Mammary epithelial cell (primary cell): Measurements from ENCODE around the gene SLC25A39.

Source experiments
- EZH2 ChIP-seq: IDR thresholded peaks from 2 replicates; pipeline ENCODE4 v1.6.1; 2012; ENCODE audit warnings: low read length, inconsistent platforms, borderline replicate concordance
- TF ChIP-seq, protein P1 (sequence below), 2 donors: IDR thresholded peaks in 1 of 2; conservative IDR thresholded peaks in 1 of 2; 2 replicates each; pipeline ENCODE4 v1.5.1; 2011 to 2012; ENCODE audit warnings: inconsistent platforms in 2 of 2, low read length in 2 of 2, mild to moderate bottlenecking in 2 of 2, control low read depth in 1 of 2, low read depth in 1 of 2; ENCODE audit not compliant: insufficient read depth in 1 of 2; ENCODE audit errors: extremely low read depth in 1 of 2

GRCh38 chr17:44335564-44335963 lies 10.9 kb upstream of the SLC25A39 start:
- TF ChIP-seq, protein P1, sequence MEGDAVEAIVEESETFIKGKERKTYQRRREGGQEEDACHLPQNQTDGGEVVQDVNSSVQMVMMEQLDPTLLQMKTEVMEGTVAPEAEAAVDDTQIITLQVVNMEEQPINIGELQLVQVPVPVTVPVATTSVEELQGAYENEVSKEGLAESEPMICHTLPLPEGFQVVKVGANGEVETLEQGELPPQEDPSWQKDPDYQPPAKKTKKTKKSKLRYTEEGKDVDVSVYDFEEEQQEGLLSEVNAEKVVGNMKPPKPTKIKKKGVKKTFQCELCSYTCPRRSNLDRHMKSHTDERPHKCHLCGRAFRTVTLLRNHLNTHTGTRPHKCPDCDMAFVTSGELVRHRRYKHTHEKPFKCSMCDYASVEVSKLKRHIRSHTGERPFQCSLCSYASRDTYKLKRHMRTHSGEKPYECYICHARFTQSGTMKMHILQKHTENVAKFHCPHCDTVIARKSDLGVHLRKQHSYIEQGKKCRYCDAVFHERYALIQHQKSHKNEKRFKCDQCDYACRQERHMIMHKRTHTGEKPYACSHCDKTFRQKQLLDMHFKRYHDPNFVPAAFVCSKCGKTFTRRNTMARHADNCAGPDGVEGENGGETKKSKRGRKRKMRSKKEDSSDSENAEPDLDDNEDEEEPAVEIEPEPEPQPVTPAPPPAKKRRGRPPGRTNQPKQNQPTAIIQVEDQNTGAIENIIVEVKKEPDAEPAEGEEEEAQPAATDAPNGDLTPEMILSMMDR (conservative IDR thresholded peaks at IDR 0.05 in 1 of 2, IDR thresholded peaks at IDR 0.05 in 1 of 2; ENCODE audit: extremely low read depth in 1 of 2, insufficient read depth in 1 of 2, low read depth in 1 of 2, low read length in 2 of 2), result no peak
- no peak for TF ChIP-seq EZH2
